22Rv1 (cell line): ENCODE data around the gene POU2F3.

Experiments used
- H3K27ac ChIP-seq: fragments of 450-650 bp; 2 replicates; pipeline ENCODE4 v1.5.1; 2017
- CTCF ChIP-seq: fragments of 450-650 bp; IDR thresholded peaks from 2 replicates; pipeline ENCODE4 v1.5.1; 2017; ENCODE audit warnings: mild to moderate bottlenecking
- ZFX ChIP-seq: fragments of 450-650 bp; IDR thresholded peaks from 2 replicates; pipeline ENCODE4 v1.6.1; 2017; ENCODE audit warnings: antibody characterized with exemption, borderline replicate concordance

Gene POU2F3

GRCh38 chr11:120346233-120346632 is 106.3 kb downstream of the POU2F3 start:
- TF ChIP-seq ZFX: no peak
- H3K27ac ChIP-seq: no peak overlapping the region

DNA sequence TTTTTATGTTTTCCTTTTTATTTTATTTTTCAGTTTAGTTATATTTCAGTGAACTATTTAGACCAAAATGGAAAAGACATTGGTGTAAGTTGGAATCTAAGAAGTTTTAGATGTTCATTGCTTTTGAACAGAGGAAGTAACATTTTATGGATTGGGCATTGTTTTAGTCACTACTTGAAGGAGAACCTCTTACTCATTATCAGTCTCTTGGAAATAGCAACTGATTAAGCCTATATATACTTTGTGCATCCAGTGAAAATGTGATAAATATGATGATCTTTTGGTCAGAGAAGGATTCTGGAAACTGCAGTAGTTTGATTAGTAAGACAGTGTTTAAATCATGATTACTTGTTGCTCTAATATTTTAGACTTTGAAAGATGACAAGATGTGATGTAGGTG is 110.7 kb downstream of the POU2F3 start:
- TF ChIP-seq CTCF (no peak), ZFX (no peak)
- H3K27ac ChIP-seq: no peak overlapping the region

GRCh38 chr11:120352405-120352804 is 112.5 kb downstream of the POU2F3 start:
- no peak overlapping the region for H3K27ac ChIP-seq
- TF ChIP-seq ZFX (no peak), CTCF (no peak)

- TF ChIP-seq CTCF (no peak), ZFX (no peak)
These were observed 114.1 kb downstream of the POU2F3 start for GRCh38 chr11:120354068-120354467.

GRCh38 chr11:120354779-120355178 is 114.8 kb downstream of the POU2F3 start:
- no peak for TF ChIP-seq ZFX
- no peak for TF ChIP-seq CTCF
- no peak overlapping the region for H3K27ac ChIP-seq

More at GRCh38 chr11:120354068-120354467, 114.1 kb downstream of the POU2F3 start:
- H3K27ac ChIP-seq: no peak overlapping the region

DNA sequence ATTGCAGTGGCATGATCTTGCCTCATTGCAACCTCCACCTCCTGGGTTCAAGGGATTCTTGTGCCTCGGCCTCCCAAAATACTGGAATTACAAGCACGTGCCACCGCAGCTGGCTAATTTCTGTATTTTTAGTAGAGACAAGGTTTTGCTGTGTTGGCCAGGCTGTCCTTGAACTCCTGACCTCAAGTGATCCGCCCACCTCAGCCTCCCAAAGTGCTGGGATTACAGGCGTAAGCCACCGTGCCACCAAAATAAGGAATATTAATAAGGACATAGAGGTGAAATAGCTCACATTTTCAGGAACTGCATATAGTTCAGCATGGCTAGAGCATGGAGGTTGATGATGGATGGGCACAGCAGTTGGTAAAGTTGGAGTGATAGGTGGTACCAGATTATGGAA is 117.7 kb downstream of the POU2F3 start:
- no peak overlapping the region for H3K27ac ChIP-seq
- TF ChIP-seq ZFX (no peak), CTCF (no peak)

DNA sequence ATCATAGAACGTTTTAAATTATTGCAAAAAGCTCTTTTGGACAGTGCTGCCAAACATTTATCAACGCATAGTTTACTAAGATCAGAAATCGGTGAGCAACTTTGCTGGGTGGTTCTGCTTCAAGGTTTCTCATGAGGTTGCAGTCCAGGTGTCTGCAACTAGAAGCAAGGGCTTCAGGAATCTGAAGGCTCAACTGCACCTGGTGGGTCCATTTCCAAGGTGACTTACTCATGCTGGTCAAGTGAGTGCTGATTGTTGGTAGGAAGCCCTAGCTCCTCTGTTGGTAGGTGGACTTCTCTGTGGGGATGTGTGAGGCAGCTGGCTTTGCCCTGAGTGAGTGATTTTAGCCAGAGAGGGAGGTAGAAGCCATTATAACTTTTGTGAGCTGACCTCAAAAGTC is 118.8 kb downstream of the POU2F3 start:
- no peak overlapping the region for H3K27ac ChIP-seq
- no peak for TF ChIP-seq CTCF
- no peak for TF ChIP-seq ZFX

DNA sequence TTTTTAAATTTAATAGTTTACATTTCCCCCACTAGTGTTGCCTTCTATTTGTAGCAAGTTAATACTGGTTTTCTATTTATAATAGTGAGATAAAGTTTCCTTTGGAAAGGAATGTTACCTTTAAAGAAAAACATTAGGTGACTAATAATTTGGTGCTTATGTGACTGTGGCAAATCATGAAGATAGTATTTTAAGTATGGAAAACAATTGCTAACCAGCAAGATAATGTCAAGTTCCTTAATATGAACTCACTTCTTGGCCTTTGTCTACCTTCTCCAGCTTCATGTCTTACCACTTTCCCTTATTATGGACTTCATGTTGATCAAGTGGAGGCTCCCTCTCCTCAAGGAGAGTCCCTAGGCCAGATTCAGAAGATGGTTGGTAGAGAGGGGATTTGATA is 123.5 kb downstream of the POU2F3 start:
- TF ChIP-seq ZFX (no peak), CTCF (no peak)
- no peak overlapping the region for H3K27ac ChIP-seq
